H9 (cell line): ENCODE data around the gene MARCHF10. TPM values are rescaled to one million over a fixed set of nuclear protein-coding genes. Genes with fewer than 3 reads are reported as not detected.

Source experiments
- DNase-seq: peaks from one replicate; pipeline ENCODE4 v3.0.0-alpha.2; 2017
- H2AFZ ChIP-seq: one replicate; pipeline ENCODE4 v1.6.1; 2013; ENCODE audit warnings: mild to moderate bottlenecking, low read length, control low read depth, moderate library complexity
- H2AK5ac ChIP-seq: 2 replicates; pipeline ENCODE4 v1.6.1; 2013; ENCODE audit warnings: low read length, control low read depth, mixed read lengths; ENCODE audit not compliant: insufficient read length
- H2BK120ac ChIP-seq: one replicate; pipeline ENCODE4 v1.6.1; 2013; ENCODE audit warnings: low read depth, mild to moderate bottlenecking, low read length, control low read depth, inconsistent platforms; ENCODE audit not compliant: poor library complexity, severe bottlenecking
- H2BK12ac ChIP-seq: 2 replicates; pipeline ENCODE4 v1.6.1; 2013; ENCODE audit warnings: low read length, control low read depth, mixed read lengths, low read depth; ENCODE audit not compliant: insufficient read length
- H2BK15ac ChIP-seq: 2 replicates; pipeline ENCODE4 v1.6.1; 2013; ENCODE audit warnings: low read depth, low read length, control low read depth
- H2BK20ac ChIP-seq: one replicate; pipeline ENCODE4 v1.6.1; 2013; ENCODE audit warnings: low read depth, mild to moderate bottlenecking, low read length, control low read depth, inconsistent platforms; ENCODE audit not compliant: poor library complexity, severe bottlenecking
- H2BK5ac ChIP-seq: 2 replicates; pipeline ENCODE4 v1.6.1; 2013; ENCODE audit warnings: low read length, control low read depth, mixed read lengths; ENCODE audit not compliant: insufficient read length
- H3K14ac ChIP-seq: 2 replicates; pipeline ENCODE4 v1.6.1; 2013; ENCODE audit warnings: low read length, control low read depth; ENCODE audit not compliant: insufficient read depth
- H3K18ac ChIP-seq: 2 replicates; pipeline ENCODE4 v1.6.1; 2013; ENCODE audit warnings: low read depth, mild to moderate bottlenecking, mixed read lengths, low read length, control low read depth; ENCODE audit not compliant: insufficient read length
- H3K23ac ChIP-seq: 2 replicates; pipeline ENCODE4 v1.6.1; 2013; ENCODE audit warnings: low read length, control low read depth, mixed read lengths, low read depth; ENCODE audit not compliant: insufficient read length
- H3K23me2 ChIP-seq: 2 replicates; pipeline ENCODE4 v1.6.1; 2013; ENCODE audit warnings: low read depth, mild to moderate bottlenecking, mixed read lengths, low read length, control low read depth; ENCODE audit not compliant: insufficient read length, poor library complexity, severe bottlenecking
- H3K27ac ChIP-seq: 2 replicates; pipeline ENCODE4 v1.5.1; 2013; ENCODE audit warnings: low read length, control low read depth, mixed read lengths, low read depth; ENCODE audit not compliant: insufficient read length
- H3K27me3 ChIP-seq: 2 replicates; pipeline ENCODE4 v1.6.1; 2013; ENCODE audit warnings: low read length, control low read depth, inconsistent platforms; ENCODE audit not compliant: insufficient read depth
- H3K4ac ChIP-seq: 2 replicates; pipeline ENCODE4 v1.6.1; 2013; ENCODE audit warnings: low read depth, mild to moderate bottlenecking, control low read depth, inconsistent platforms, low read length, moderate library complexity
- H3K4me1 ChIP-seq: 2 replicates; pipeline ENCODE4 v1.6.1; 2013; ENCODE audit warnings: low read length, control low read depth, inconsistent platforms; ENCODE audit not compliant: insufficient read depth
- H3K4me2 ChIP-seq: 2 replicates; pipeline ENCODE4 v1.6.1; 2013; ENCODE audit warnings: low read length, control low read depth, mixed read lengths; ENCODE audit not compliant: insufficient read length, insufficient read depth
- H3K56ac ChIP-seq: 2 replicates; pipeline ENCODE4 v1.6.1; 2013; ENCODE audit warnings: low read depth, mild to moderate bottlenecking, mixed read lengths, low read length, control low read depth; ENCODE audit not compliant: insufficient read length
- H3K79me1 ChIP-seq: 2 replicates; pipeline ENCODE4 v1.6.1; 2013; ENCODE audit warnings: low read depth, mild to moderate bottlenecking, moderate library complexity, low read length, control low read depth, inconsistent platforms; ENCODE audit not compliant: insufficient read depth, poor library complexity, severe bottlenecking
- H3K79me2 ChIP-seq: 2 replicates; pipeline ENCODE4 v1.6.1; 2013; ENCODE audit warnings: low read length, control low read depth, inconsistent platforms; ENCODE audit not compliant: insufficient read depth
- H3K9ac ChIP-seq: 2 replicates; pipeline ENCODE4 v1.6.1; 2013; ENCODE audit warnings: low read length, control low read depth, mixed read lengths; ENCODE audit not compliant: insufficient read length; ENCODE audit errors: extremely low read depth
- H3K9me3 ChIP-seq: one replicate; pipeline ENCODE4 v1.6.1; 2013; ENCODE audit warnings: low read depth, low read length, inconsistent platforms; ENCODE audit not compliant: control insufficient read depth
- H3T11ph ChIP-seq: one replicate; pipeline ENCODE4 v1.6.1; 2013; ENCODE audit warnings: mild to moderate bottlenecking, low read length, control low read depth, inconsistent platforms
- H4K20me1 ChIP-seq: one replicate; pipeline ENCODE4 v1.6.1; 2013; ENCODE audit not compliant: control insufficient read depth, insufficient read length, insufficient read depth
- H4K5ac ChIP-seq: 2 replicates; pipeline ENCODE4 v1.6.1; 2013; ENCODE audit warnings: low read depth, mild to moderate bottlenecking, mixed read lengths, low read length, control low read depth; ENCODE audit not compliant: insufficient read length
- H4K8ac ChIP-seq: replicated peaks from 2 replicates; pipeline ENCODE4 v1.6.1; 2013; ENCODE audit warnings: low read length, control low read depth, mixed read lengths, low read depth; ENCODE audit not compliant: insufficient read length
- H4K91ac ChIP-seq: 2 replicates; pipeline ENCODE4 v1.6.1; 2013; ENCODE audit warnings: low read depth, mild to moderate bottlenecking, moderate library complexity, mixed read lengths, low read length, control low read depth; ENCODE audit not compliant: insufficient read length
- H3K27ac Mint-ChIP-seq, 3 experiments: 2 replicates in 2 of 3; 3 replicates in 1 of 3; pipeline ENCODE4 v1.8.0; 2020 to 2021; ENCODE audit warnings: mixed read lengths in 3 of 3, mild to moderate bottlenecking in 1 of 3, moderate library complexity in 1 of 3
- H3K27me3 Mint-ChIP-seq: 2 replicates; pipeline ENCODE4 v1.8.0; 2021; ENCODE audit warnings: low read depth, mild to moderate bottlenecking, moderate library complexity, mixed read lengths
- H3K36me3 Mint-ChIP-seq, 3 experiments: 2 replicates in 2 of 3; 3 replicates in 1 of 3; pipeline ENCODE4 v1.8.0; 2020 to 2021; ENCODE audit warnings: low read depth in 3 of 3, mixed read lengths in 3 of 3; ENCODE audit not compliant: insufficient read depth in 1 of 3
- H3K4me1 Mint-ChIP-seq, 2 experiments: 2 replicates each; pipeline ENCODE4 v1.8.0; 2020; ENCODE audit warnings: mixed read lengths in 2 of 2
- H3K4me3 Mint-ChIP-seq, 2 experiments: 2 replicates in 1 of 2; 3 replicates in 1 of 2; pipeline ENCODE4 v1.8.0; 2020 to 2021; ENCODE audit warnings: mild to moderate bottlenecking in 2 of 2, mixed read lengths in 2 of 2, moderate library complexity in 1 of 2
- H3K9me3 Mint-ChIP-seq, 2 experiments: 2 replicates in 1 of 2; 3 replicates in 1 of 2; pipeline ENCODE4 v1.8.0; 2020; ENCODE audit warnings: mild to moderate bottlenecking in 2 of 2, mixed read lengths in 2 of 2, moderate library complexity in 1 of 2
- CTCF ChIP-seq: fragments of 200-600 bp; sonication (generic); conservative IDR thresholded peaks from 3 replicates; pipeline ENCODE4 v1.8.0; 2021; ENCODE audit warnings: antibody characterized with exemption, mild to moderate bottlenecking
- WGBS: extraction: QIAGEN DNeasy Blood & Tissue Kit; methylation state at CpG from one replicate; pipeline ENCODE4 v1.1.7; 2013; ENCODE audit warnings: missing lambda C conversion rate, low lambda C conversion rate, mixed read lengths; ENCODE audit not compliant: insufficient read length; ENCODE audit errors: extremely low coverage; 5-methylcytosine and 5-hydroxymethylcytosine counted together
- total RNA-seq: library from RNA; stranded (reverse); gene quantifications from 2 replicates; pipeline ENCODE4 v1.2.1, GENCODE V29; 2021

Gene MARCHF10
- total RNA-seq, 1 experiment from 2014 or later, result not detected

GRCh38 chr17:62760059-62760944 lies 47.8 kb downstream of the MARCHF10 start:
- no peaks in the 10 kb centered on the region for H3K79me1 ChIP-seq
- H4K5ac ChIP-seq, result no peak overlapping the region
- no peak overlapping the region for H2BK5ac ChIP-seq
- H4K8ac ChIP-seq, result no peak overlapping the region
- no peaks in the 10 kb centered on the region for H3K27me3 ChIP-seq
- no peak overlapping the region for H2AK5ac ChIP-seq
- no peak overlapping the region for H3K23ac ChIP-seq
- no peaks in the 10 kb centered on the region for H3K79me2 ChIP-seq
- no peaks in the 10 kb centered on the region for H4K20me1 ChIP-seq
- Mint-ChIP-seq H3K4me1 (peaks cover 27 to 38% of the 10 kb centered on the region in 2 experiments), H3K9me3 (no peaks in the 10 kb centered on the region), H3K27ac (no peak overlapping the region), H3K36me3 (no peaks in the 10 kb centered on the region), H3K27me3 (peaks cover 8% of the 10 kb centered on the region), H3K4me3 (no peak overlapping the region)
- no CpG with 5 or more reads among the region's 12 CpGs for WGBS
- no peak overlapping the region for H3K14ac ChIP-seq
- no peak overlapping the region for H2BK15ac ChIP-seq
- no peak overlapping the region for H3T11ph ChIP-seq
- H2AFZ ChIP-seq, result no peak overlapping the region
- H3K4me2 ChIP-seq, result no peak overlapping the region
- H3K27ac ChIP-seq, result no peak overlapping the region
- H3K4me1 ChIP-seq, result no peaks in the 10 kb centered on the region; the same call in 1 of the 2 replicates
- H3K23me2 ChIP-seq, result no peaks in the 10 kb centered on the region
- DNase-seq, result peak; percentile 14
- no peak overlapping the region for H3K18ac ChIP-seq
- H2BK120ac ChIP-seq, result no peak overlapping the region
- no peak overlapping the region for H2BK20ac ChIP-seq
- no peak overlapping the region for H3K9ac ChIP-seq
- no peaks in the 10 kb centered on the region for H3K9me3 ChIP-seq
- no peak overlapping the region for H3K56ac ChIP-seq
- H4K91ac ChIP-seq, result no peak overlapping the region
- H2BK12ac ChIP-seq, result no peak overlapping the region
- H3K4ac ChIP-seq, result no peak overlapping the region
- TF ChIP-seq CTCF, result no peak
